OCI-LY7 (cell line): ENCODE results near the gene IQSEC1.

ENCODE experiments used
- CTCF ChIP-seq: fragments of 200-600 bp; sonication (generic); conservative IDR thresholded peaks from 2 replicates; pipeline ENCODE4 v1.5.1; 2014; ENCODE audit warnings: mild to moderate bottlenecking, antibody characterized with exemption, low read length, moderate library complexity, mixed read lengths
- EZH2phosphoT487 ChIP-seq: fragments of 200-600 bp; sonication (generic); IDR thresholded peaks from 2 replicates; pipeline ENCODE4 v1.6.1; 2018; ENCODE audit warnings: low read depth, borderline replicate concordance, mild to moderate bottlenecking, mixed run types, antibody characterized with exemption, low read length, moderate library complexity, mixed read lengths

DNA sequence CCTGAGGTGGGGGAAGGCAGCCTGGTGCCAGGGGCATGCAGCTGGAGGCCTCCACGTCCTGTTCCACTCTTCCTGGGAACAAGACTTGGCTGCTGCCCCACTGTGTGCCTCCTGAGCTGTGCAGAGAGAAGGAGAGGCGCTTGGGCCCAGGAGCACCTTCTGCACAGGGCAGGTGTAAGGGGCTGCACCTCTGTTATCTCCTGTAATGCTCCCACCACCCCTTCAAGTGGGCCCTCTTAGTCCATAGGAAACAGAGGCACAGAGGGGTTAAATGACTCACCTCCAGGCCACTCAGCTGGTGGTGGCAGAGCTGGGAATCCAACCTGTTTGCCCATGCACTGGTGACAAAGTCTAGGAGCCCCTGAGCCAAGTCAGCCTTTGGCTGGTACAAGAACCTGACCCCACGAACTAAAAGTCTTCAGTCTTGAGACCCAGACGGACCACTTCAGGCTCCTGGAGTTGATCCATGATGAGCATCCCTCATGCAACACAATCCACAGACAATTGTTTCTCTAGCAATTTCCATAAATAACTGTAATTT, 93.2 kb downstream of the IQSEC1 start:
- TF ChIP-seq CTCF (no peak), EZH2phosphoT487 (no peak)
